GM12801 (cell line): ENCODE results near the gene SH3GLB1.

Experiments
- TF ChIP-seq, protein P1 (sequence below): IDR thresholded peaks from one replicate; pipeline ENCODE4 v1.5.1; 2011; ENCODE audit warnings: control low read depth; ENCODE audit not compliant: insufficient read length; ENCODE audit errors: extremely low read depth

SH3GLB1 gene

DNA sequence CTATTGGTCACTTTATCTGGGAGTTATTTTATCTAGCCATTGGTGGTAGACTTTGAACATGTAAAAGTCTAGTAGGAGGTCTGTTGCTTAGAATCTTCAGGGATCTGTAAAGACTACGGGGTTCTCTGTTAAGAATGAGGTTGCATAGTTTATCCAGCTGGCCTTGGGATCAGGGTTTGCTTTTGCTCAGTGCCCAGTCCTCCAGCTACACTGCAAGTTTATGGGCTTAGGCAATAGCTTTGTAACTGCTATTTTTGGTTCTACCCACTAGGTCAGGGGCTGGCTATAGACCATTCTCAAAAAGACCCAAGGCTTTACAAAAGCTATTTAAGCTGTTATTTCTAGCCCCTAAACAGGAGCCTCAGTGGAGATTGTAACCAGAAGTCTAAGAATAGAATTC is 9.8 kb downstream of the SH3GLB1 start:
- TF ChIP-seq, protein P1, sequence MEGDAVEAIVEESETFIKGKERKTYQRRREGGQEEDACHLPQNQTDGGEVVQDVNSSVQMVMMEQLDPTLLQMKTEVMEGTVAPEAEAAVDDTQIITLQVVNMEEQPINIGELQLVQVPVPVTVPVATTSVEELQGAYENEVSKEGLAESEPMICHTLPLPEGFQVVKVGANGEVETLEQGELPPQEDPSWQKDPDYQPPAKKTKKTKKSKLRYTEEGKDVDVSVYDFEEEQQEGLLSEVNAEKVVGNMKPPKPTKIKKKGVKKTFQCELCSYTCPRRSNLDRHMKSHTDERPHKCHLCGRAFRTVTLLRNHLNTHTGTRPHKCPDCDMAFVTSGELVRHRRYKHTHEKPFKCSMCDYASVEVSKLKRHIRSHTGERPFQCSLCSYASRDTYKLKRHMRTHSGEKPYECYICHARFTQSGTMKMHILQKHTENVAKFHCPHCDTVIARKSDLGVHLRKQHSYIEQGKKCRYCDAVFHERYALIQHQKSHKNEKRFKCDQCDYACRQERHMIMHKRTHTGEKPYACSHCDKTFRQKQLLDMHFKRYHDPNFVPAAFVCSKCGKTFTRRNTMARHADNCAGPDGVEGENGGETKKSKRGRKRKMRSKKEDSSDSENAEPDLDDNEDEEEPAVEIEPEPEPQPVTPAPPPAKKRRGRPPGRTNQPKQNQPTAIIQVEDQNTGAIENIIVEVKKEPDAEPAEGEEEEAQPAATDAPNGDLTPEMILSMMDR, result no peak

DNA sequence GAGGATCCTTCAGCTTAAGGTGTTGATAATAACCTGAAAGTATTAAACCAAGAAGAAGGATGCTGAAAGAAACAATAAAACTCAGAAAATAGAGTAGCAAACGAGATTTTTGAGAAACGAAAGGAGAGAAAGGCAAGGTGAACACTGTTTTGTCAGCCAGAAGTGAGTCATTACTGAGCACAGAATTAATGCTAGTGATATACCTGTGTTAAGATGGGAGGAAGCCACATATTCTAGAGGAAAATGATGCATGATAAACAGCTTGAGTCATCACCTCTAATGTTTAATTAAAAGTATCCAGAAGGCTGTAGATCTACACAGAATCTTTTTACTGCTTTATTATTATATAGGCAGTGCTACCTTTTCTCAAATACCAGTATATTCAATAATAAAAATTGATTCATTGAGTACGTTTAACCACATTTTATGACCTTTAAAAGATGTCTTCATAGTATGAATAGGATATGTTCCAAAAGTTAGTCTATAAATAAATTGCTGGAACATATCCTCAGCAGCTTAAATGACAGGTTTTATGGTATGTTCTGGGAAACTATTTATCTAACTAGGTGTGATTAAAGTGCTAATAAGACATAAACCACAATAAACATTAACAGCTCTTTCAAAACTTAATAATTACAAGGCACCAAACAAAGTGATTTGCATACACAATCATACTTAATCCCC is 10.3 kb downstream of the SH3GLB1 start:
- TF ChIP-seq, protein P1, result no peak

- TF ChIP-seq, protein P1, result no peak
Measured at GRCh38 chr1:86718786-86719185, 14.4 kb downstream of the SH3GLB1 start.

DNA sequence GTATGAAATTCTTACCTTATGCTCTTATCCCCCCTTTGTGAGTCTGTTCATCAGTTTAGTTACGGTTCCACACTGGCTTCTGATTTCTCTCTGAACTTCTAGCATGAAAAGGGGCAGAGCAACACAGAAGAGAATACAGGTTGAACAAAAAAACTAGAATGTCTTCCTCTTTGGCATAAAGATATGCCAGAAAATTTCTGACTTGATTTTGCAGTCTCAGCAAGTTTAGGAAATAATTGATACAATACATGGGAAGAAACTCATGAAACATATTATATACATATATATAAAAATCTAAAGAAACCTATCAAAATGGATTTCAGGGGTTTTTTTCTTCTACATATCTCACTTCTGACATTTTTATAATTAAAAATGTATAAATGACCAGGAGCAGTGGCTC is 27.0 kb downstream of the SH3GLB1 start:
- TF ChIP-seq, protein P1, result no peak

- TF ChIP-seq, protein P1, result no peak
Measured at GRCh38 chr1:86733340-86733739, 29.0 kb downstream of the SH3GLB1 start.

GRCh38 chr1:86739648-86740509 is 35.5 kb downstream of the SH3GLB1 start:
- TF ChIP-seq, protein P1, result no peak

- TF ChIP-seq, protein P1, result no peak
Measured at GRCh38 chr1:86741947-86742572, 37.7 kb downstream of the SH3GLB1 start.
